Fibroblast of lung (primary cell): ENCODE measurements around the gene PSD2.

ENCODE experiments used
- EZH2 ChIP-seq: IDR thresholded peaks from 2 replicates; pipeline ENCODE4 v1.5.1; 2012; ENCODE audit warnings: low read length, control low read depth, mild to moderate bottlenecking; ENCODE audit errors: missing control alignments
- TF ChIP-seq, protein P1 (sequence below), 2 donors: IDR thresholded peaks in 1 of 2; conservative IDR thresholded peaks in 1 of 2; 1 replicate in 1 of 2; 2 replicates in 1 of 2; pipeline ENCODE4 v1.5.1; 2011 to 2012; ENCODE audit warnings: low read length in 2 of 2, control low read depth in 1 of 2, inconsistent platforms in 1 of 2, low read depth in 1 of 2, mild to moderate bottlenecking in 1 of 2

DNA sequence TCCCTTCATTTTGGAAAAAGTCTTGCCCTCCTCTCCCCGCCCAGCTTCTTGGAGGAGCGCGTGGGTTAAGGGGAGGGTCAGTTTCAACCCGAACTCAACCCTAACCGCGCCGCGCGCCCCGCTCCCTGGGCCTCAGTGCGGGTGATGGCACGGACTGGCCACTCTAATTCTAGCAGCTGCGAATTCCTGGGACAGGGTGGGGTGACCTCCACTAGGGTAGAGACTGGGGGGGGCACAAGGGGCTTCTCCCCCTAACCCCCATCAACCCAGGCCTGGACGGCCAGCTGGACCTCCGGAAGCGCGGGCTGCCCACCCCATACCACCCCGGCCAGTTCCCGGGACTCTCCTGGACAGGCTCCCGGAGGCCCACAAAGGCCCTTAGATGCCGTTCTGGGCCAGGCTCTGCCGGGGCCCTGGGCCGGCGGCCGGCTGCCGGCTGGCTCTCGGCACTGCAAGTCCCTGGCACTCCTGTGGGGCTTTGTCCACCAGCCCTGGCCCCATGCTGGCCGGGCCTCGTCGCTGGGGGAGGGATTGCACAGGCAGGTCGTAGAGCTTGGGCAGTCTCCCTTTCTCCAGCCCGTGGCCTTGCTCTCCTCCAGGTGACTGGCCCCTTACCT lies 7.2 kb upstream of the PSD2 start:
- no peak for TF ChIP-seq EZH2
- TF ChIP-seq, protein P1, sequence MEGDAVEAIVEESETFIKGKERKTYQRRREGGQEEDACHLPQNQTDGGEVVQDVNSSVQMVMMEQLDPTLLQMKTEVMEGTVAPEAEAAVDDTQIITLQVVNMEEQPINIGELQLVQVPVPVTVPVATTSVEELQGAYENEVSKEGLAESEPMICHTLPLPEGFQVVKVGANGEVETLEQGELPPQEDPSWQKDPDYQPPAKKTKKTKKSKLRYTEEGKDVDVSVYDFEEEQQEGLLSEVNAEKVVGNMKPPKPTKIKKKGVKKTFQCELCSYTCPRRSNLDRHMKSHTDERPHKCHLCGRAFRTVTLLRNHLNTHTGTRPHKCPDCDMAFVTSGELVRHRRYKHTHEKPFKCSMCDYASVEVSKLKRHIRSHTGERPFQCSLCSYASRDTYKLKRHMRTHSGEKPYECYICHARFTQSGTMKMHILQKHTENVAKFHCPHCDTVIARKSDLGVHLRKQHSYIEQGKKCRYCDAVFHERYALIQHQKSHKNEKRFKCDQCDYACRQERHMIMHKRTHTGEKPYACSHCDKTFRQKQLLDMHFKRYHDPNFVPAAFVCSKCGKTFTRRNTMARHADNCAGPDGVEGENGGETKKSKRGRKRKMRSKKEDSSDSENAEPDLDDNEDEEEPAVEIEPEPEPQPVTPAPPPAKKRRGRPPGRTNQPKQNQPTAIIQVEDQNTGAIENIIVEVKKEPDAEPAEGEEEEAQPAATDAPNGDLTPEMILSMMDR (conservative IDR thresholded peaks at IDR 0.05 in 1 of 2, IDR thresholded peaks at IDR 0.05 in 1 of 2; ENCODE audit: low read depth in 1 of 2, low read length in 2 of 2): no peak
